Vagina (tissue), 2 donors: ENCODE data around the gene FAM76B.
"Not testable (repeated sequence)": the region's sequence is repeated elsewhere in the genome, so short reads cannot be mapped to it uniquely, and the experiment has no call there.

ENCODE experiments used
- CTCF ChIP-seq, 3 experiments: fragments of 450-650 bp in 2 of 3; fragments of 200-600 bp in 1 of 3; sonication (generic) in 1 of 3; IDR thresholded peaks; one replicate each; pipeline ENCODE4 v1.5.1; 2017 to 2019; ENCODE audit warnings: antibody characterized with exemption in 3 of 3, mild to moderate bottlenecking in 2 of 3, moderate library complexity in 2 of 3
- POLR2A ChIP-seq, 2 donors: fragments of 450-650 bp; IDR thresholded peaks; one replicate each; pipeline ENCODE4 v1.6.1; 2017; ENCODE audit warnings: antibody characterized with exemption in 2 of 2, mild to moderate bottlenecking in 2 of 2, moderate library complexity in 2 of 2

- TF ChIP-seq CTCF, POLR2A (IDR thresholded peaks at IDR 0.05): not testable (repeated sequence)
These were observed 21.5 kb upstream of the FAM76B start for GRCh38 chr11:95811052-95811451.
